ENCODE results near the gene TSPAN32. TPM values are rescaled to one million over a fixed set of nuclear protein-coding genes. Genes with fewer than 3 reads are reported as not detected.

Gene TSPAN32
- total RNA-seq, 3 donors from 2014 or later (not counting 1 experiment from before 2014, with no cell fraction given) = 268 to 327 (median 299) TPM

DNA sequence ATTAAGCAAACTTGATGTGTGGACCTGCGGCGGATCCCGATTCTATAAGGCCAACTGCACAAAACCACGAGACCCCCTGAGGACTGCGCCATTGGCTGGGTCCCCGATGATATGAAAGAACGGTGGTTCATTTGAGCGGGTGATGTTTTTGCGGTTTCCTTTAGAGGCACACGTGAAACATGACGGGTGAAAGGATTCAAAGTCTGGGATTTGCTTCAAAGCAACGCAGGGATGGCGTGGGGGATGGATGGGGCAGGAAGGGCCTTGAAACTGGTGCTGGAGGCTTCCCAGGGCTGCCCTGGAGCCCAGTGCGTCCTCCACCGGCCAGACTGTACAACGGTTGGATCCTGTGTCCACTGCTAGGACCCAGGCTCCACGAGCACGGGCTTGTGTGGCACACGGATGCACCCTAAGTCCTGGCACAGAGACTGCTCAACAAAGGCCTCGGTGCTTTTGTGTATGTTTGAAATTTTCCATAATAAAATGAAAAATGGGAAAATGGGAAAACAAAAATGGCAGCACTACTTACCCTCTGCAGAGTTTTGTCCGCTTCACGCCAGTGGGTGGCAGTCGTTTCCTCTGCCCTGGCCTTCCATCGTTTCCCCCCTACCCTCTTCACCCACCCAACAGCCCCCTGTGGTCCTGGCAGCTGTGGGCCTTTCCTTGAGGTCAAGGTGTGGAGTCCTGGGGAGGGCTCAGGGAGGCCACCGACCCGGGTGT, 35.1 kb upstream of the TSPAN32 start:
- 77% methylated on average over 26 of the region's 26 CpGs for WGBS (ENCODE audit: insufficient coverage)

DNA sequence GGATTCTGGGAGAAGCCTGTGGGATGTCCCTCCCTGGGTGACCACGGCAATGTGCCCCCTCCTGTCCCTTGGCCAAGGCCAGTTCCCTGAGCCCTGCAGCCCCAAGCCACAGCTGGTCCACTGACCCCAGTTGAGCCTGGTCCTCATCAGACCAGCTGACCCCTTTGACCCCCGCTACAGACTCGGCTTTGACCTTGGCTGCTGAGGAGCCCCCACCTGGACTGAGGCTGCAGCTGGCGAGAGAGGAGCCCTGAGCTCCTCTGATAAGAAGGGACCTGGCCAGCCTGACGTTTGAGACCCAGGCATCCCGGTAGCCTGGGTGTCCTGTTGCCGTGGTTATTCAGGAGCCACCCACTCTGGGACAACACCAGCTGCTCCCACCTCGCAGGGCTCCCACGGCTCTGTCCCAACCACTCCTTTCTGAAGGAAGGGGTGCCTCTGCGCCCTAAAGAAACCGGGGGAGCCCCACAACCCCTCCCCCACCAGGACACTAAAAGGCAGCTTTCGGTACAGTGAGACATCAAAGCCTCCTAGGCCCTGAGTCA, 34.4 kb upstream of the TSPAN32 start:
- 92% methylated on average over 12 of the region's 12 CpGs for WGBS (ENCODE audit: insufficient coverage)
- H3K27me3 Mint-ChIP-seq (ENCODE audit: low read depth in 2 of 2) = no peaks in the 10 kb centered on the region
- Histone ChIP-seq H3K4me1 (ENCODE audit: control insufficient read depth, insufficient read depth, low read length) (peaks cover 56% of the 10 kb centered on the region), H3K9me3 (ENCODE audit: control insufficient read depth, insufficient read depth, low read length) (no peaks in the 10 kb centered on the region), H3K4me3 (ENCODE audit: low read length) (no peak overlapping the region), H3K36me3 (ENCODE audit: control insufficient read depth, insufficient read depth, low read length) (no peaks in the 10 kb centered on the region), H3K27ac (ENCODE audit: low read length) (no peak overlapping the region), H3K27me3 (ENCODE audit: control insufficient read depth, insufficient read depth, low read length) (peaks cover 2% of the 10 kb centered on the region)
- peak overlapping the region; percentile 4 for H3K4me3 Mint-ChIP-seq
- peak in 1 of 2 donors; percentile 16 for DNase-seq
- no peaks in the 10 kb centered on the region for H3K9me3 Mint-ChIP-seq
- peak overlapping the region in 1 of 2 donors; percentile 77 for H3K27ac Mint-ChIP-seq
- no peak for ATAC-seq
- no peaks in the 10 kb centered on the region for H3K36me3 Mint-ChIP-seq
- intact Hi-C loops (cut with micrococcal nuclease) = loop anchor here (5.0 kb wide), 1 partner anchor 35 kb away; the partner anchor contains the start of genes C11orf21 and TSPAN32
- TF ChIP-seq, protein P1, sequence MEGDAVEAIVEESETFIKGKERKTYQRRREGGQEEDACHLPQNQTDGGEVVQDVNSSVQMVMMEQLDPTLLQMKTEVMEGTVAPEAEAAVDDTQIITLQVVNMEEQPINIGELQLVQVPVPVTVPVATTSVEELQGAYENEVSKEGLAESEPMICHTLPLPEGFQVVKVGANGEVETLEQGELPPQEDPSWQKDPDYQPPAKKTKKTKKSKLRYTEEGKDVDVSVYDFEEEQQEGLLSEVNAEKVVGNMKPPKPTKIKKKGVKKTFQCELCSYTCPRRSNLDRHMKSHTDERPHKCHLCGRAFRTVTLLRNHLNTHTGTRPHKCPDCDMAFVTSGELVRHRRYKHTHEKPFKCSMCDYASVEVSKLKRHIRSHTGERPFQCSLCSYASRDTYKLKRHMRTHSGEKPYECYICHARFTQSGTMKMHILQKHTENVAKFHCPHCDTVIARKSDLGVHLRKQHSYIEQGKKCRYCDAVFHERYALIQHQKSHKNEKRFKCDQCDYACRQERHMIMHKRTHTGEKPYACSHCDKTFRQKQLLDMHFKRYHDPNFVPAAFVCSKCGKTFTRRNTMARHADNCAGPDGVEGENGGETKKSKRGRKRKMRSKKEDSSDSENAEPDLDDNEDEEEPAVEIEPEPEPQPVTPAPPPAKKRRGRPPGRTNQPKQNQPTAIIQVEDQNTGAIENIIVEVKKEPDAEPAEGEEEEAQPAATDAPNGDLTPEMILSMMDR (IDR thresholded peaks at IDR 0.05) = no peak
- H3K4me1 Mint-ChIP-seq = peaks cover 34 to 54% of the 10 kb centered on the region in 2 donors

More for the DNA sequence above, 35.1 kb upstream of the TSPAN32 start:
- TF ChIP-seq, protein P1 (IDR thresholded peaks at IDR 0.05) = no peak
- Histone ChIP-seq H3K9me3 (ENCODE audit: control insufficient read depth, insufficient read depth, low read length) (no peaks in the 10 kb centered on the region), H3K4me1 (ENCODE audit: control insufficient read depth, insufficient read depth, low read length) (peaks cover 56% of the 10 kb centered on the region), H3K27me3 (ENCODE audit: control insufficient read depth, insufficient read depth, low read length) (peaks cover 2% of the 10 kb centered on the region), H3K4me3 (ENCODE audit: low read length) (no peak overlapping the region), H3K36me3 (ENCODE audit: control insufficient read depth, insufficient read depth, low read length) (no peaks in the 10 kb centered on the region), H3K27ac (ENCODE audit: low read length) (peak overlapping the region; percentile 38)
- Mint-ChIP-seq H3K27me3 (ENCODE audit: low read depth in 2 of 2) (no peaks in the 10 kb centered on the region), H3K4me3 (peak overlapping the region; percentile 83), H3K9me3 (no peaks in the 10 kb centered on the region), H3K36me3 (no peaks in the 10 kb centered on the region), H3K27ac (peak overlapping the region; percentile 88 to 91), H3K4me1 (peaks cover 34 to 54% of the 10 kb centered on the region in 2 donors)
- no peak for ATAC-seq
- intact Hi-C loops (cut with micrococcal nuclease) = loop anchor here (5.0 kb wide), 1 partner anchor 36 kb away; the partner anchor contains the start of genes C11orf21 and TSPAN32
- peak in 1 of 2 donors; percentile 24 for DNase-seq

DNA sequence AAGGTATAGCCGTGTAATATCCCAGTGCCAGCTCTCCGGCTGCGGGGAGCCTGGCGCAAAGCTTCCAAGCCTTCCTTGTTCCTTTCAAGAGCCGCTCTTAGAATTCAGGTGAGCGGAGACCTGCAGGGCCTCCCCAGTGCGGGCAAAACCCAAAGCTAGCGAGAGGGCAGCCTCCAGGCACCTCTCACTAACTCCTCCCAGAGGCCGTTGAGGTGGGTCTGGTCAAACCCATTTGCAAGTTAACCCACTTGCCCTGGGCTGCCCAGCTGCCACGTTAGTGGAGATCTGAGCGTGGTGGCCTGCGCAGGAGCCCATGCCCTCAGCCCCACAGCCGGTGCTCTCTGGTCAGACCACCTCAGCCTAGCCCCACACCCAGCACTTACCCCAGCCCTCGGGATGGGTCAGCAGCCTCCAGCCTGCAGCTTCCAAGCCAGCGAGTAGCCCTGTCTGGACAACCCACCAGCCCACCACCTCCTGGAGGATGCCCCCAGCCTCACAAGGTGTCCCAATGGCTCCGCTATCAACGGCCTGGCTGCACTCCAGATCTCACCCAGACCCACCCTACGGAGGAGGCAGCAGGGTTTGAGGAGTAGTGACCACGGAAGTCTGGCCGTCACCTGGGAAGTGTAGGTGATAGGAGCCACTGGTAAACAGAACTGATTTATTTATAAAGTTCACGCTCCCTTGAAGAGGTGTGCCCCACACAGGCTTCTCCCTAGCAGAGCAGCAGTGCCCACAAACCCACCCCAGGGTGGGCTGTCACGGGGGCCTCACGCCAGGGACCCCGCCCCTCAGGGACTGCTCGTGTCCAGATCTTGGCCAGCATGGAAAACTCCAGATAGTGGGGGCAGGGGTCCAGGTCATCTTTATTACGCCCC, 33.7 kb upstream of the TSPAN32 start:
- peak overlapping the region; percentile 74 to 77 for H3K27ac Mint-ChIP-seq

More for the DNA sequence above, 33.7 kb upstream of the TSPAN32 start:
- Mint-ChIP-seq H3K36me3 (no peaks in the 10 kb centered on the region), H3K4me1 (peaks cover 34 to 54% of the 10 kb centered on the region in 2 donors), H3K27me3 (ENCODE audit: low read depth in 2 of 2) (no peaks in the 10 kb centered on the region), H3K4me3 (peak overlapping the region; percentile 78), H3K9me3 (no peaks in the 10 kb centered on the region)
- TF ChIP-seq, protein P1 (IDR thresholded peaks at IDR 0.05) = no peak
- WGBS (ENCODE audit: insufficient coverage) = 91% methylated on average over 26 of the region's 26 CpGs
- ATAC-seq (no peak), DNase-seq (peak in 1 of 2 donors; percentile 14)
- H3K27ac ChIP-seq (ENCODE audit: low read length) = peak overlapping the region; percentile 56
- peak overlapping the region; percentile 15 for H3K4me3 ChIP-seq (ENCODE audit: low read length)
- peaks cover 56% of the 10 kb centered on the region for H3K4me1 ChIP-seq (ENCODE audit: control insufficient read depth, insufficient read depth, low read length)
- H3K9me3 ChIP-seq (ENCODE audit: control insufficient read depth, insufficient read depth, low read length) = no peaks in the 10 kb centered on the region
- H3K36me3 ChIP-seq (ENCODE audit: control insufficient read depth, insufficient read depth, low read length) = no peaks in the 10 kb centered on the region
- peaks cover 2% of the 10 kb centered on the region for H3K27me3 ChIP-seq (ENCODE audit: control insufficient read depth, insufficient read depth, low read length)
- intact Hi-C loops (cut with micrococcal nuclease) = loop anchor here (5.0 kb wide), 1 partner anchor 34 kb away; the partner anchor contains the start of genes C11orf21 and TSPAN32
